Fibroblast of skin of left biceps (primary cell): Measurements from ENCODE around the gene TBC1D14.
"Not testable (repeated sequence)": the region's sequence is repeated elsewhere in the genome, so short reads cannot be mapped to it uniquely, and the experiment has no call there.

Experiments
- DNase-seq, 2 experiments: peaks; one replicate each; pipeline ENCODE4 v3.0.0-alpha.2; 2013; ENCODE audit warnings: low read depth in 2 of 2

The TBC1D14 gene

DNA sequence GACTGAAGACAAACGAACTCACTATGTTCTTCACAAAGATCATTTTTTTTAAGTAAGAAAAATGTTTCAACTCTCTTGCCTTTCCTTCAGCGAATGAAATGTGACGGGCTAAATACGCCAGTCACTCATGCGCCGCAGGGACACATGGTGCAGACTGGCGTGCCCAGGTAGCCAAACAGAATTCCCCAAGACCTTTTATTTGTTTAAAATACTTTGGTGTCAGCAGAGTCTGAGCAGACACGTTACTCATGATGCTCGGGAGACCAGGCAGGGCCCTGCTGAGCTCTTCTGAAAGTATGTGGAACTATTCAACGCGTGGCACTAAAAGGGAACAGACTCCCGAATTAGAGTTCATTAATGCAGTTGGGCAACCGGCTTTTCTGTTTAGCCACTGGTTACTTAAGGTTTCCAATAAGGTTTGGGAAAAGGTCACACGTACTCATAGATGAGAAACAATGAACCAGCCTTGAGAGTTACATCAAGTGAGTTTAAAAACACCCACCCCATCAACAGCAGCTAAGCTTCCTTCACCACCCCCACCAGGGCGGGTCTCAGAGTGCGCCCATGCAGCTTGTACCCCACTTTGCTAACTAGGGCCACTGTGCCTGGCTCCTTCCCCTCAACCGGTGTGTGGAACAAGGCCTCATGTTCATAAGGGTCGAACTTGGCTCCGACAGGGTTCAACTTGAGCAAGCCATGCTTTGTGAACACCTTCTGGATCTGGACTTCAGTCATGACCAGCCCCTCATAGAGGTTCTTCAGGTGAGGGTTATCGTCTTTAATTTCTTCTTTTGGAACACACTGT, 150.9 kb downstream of the TBC1D14 start:
- DNase-seq, result no peak

- DNase-seq, result no peak
Measured at GRCh38 chr4:7061815-7062214, 152.2 kb downstream of the TBC1D14 start.

DNA sequence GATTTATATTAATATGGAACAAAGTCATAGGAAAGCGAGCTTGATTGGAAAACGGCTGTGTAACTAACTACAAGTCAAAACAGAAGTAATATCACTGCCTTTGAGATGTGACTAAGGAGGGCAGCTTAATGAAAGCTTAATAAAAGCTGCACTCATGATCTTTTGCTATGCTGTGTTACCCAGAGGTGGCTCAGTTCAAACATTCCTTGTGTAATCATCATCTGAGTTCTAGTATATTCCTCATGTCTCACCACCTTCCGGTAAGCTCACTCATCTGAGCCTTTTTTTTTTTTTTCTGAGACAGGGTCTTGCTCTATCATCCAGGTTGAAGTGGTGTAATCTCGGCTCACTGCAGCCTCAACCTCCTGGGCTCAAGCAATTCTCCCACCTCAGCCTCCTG, 153.2 kb downstream of the TBC1D14 start:
- no peak for DNase-seq

- DNase-seq, result no peak
Measured at GRCh38 chr4:7063362-7063761, 153.7 kb downstream of the TBC1D14 start.

GRCh38 chr4:7066006-7066405, 156.4 kb downstream of the TBC1D14 start:
- no peak for DNase-seq

- DNase-seq, result no peak
Measured at GRCh38 chr4:7066493-7066892, 156.9 kb downstream of the TBC1D14 start.

- DNase-seq, result no peak
Measured at GRCh38 chr4:7067126-7067451, 157.5 kb downstream of the TBC1D14 start.

- DNase-seq, result peak; percentile 98
Measured at GRCh38 chr4:7067452-7068278, 158.0 kb downstream of the TBC1D14 start, which contains the start of gene GRPEL1. TSS of gene GRPEL1 (minus strand) at chr4:7068064. CDS start at chr4:7068032, 32 bp downstream.

- no peak for DNase-seq
Measured at GRCh38 chr4:7068279-7068842, 158.7 kb downstream of the TBC1D14 start.

DNA sequence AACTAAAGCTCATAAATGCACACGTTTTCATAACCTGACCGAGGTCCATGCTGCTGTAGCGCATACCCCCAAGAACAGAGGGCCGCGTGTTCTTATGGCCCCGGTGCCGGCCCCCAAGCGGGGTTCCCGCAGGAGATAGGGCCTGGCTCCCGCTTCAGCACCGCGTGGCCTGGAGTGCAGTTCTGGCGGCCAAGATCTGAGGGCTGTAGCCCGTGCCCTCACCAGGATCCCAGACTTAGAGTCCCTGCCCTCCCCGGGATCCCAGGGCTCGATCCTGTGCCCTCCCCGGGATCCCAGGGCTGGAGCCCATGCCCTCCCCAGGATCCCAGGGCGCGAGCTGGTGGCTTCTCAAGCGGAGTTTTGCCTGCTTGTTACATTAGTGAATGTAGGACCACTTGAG, 159.3 kb downstream of the TBC1D14 start:
- DNase-seq, result no peak

- no peak for DNase-seq
Measured at GRCh38 chr4:7070729-7071511, 161.3 kb downstream of the TBC1D14 start.

DNA sequence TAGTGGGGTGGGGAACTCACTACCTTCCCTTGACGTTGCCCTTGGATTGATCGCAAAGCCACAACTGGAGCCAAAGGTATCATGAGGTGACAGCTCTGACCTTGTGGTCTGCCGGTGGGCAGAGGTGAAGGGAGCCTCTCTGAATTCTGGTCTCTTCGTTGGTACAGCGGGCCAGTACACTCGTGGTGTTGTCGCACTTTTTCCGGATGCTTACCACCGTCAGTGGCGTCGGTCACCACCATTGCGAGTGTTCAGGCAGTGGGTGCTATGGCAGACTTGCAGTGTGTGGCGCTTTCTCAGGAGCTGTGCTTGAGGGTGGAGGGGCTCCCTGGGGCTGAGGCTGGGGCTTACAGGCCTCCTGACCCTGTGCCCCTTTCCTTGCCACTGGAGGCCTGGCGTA, 163.4 kb downstream of the TBC1D14 start:
- no peak for DNase-seq

DNA sequence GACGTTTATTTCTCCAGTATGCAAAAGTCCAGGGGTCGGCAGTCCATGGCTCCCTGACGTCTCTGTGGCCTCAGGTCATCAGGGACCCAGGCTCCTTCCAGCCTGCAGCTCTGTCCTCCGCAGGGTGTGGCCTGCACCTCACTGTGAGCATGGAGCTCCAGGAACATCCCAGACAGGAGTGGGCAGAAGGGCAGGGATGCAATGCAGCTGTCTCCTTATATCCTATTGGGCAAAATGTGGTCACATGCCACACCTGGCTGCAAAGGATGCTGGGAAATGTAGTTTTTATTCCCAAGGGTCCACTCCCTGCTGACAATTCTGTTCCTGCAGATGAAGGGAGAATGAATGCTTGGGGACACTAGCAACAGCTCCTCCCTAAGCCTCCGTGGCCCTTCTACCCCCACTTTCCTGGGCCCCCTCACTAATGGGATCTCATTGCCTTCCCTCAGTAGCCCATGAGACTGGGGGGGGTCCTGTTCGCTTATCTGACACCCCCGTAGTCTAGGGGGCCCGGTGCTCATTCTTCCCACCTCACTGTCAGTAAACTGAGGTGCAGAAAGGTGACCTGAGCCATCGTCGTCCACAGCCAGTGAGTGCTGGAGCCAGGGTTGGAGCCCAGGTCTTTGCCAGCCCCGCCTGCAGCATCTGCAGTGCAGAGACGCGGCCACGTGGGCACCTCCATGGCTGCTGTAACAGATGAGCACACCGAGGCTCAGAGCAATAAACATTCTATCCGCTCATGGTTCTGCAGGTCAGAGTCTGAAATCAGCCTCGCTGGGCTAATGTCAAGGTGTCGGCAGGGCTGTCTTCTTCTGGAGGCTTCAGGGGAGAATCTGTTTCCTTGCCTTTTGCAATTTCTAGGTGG, 164.1 kb downstream of the TBC1D14 start:
- DNase-seq, result no peak

- DNase-seq, result no peak
Measured at GRCh38 chr4:7074426-7074825, 164.8 kb downstream of the TBC1D14 start.

GRCh38 chr4:7075962-7076695, 166.5 kb downstream of the TBC1D14 start:
- DNase-seq, result no peak

- no peak for DNase-seq
Measured at GRCh38 chr4:7076696-7077082, 167.1 kb downstream of the TBC1D14 start.

GRCh38 chr4:7077371-7077770, 167.7 kb downstream of the TBC1D14 start:
- DNase-seq, result no peak

GRCh38 chr4:7078025-7078424, 168.4 kb downstream of the TBC1D14 start:
- DNase-seq, result no peak

DNA sequence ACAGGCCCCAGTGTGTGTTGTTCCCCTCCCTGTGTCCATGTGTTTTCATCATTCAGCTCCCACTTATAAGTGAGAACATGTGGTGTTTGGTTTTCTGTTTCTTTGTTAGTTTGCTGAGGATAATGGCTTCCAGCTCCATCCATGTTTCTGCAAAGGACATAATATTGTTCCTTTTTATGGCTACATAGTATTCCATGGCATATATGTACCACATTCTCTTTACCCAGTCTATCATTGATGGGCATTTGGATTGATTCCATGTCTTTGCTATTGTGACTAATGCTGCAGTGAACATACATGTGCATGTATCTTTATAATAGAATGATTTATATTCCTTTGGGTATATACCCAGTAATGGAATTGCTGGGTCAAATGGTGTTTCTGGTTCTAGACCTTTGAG, 169.9 kb downstream of the TBC1D14 start:
- DNase-seq, result not testable (repeated sequence)

GRCh38 chr4:7079909-7080308, 170.3 kb downstream of the TBC1D14 start:
- not testable (repeated sequence) for DNase-seq
